HepG2 (cell line): ENCODE measurements around the gene MAPK4. TPM values are rescaled to one million over a fixed set of nuclear protein-coding genes. Genes with fewer than 3 reads are reported as not detected.

Experiments used
- ATAC-seq: fragments of 200-7000 bp; cut with Tn5 transposase; 3 replicates; pipeline ENCODE4 v1.9.1; 2020; ENCODE audit warnings: mild to moderate bottlenecking, moderate library complexity
- BruUV-seq: library from RNA; stranded (reverse); fragments of 400-500 nt; replicated peaks from 2 replicates; lab custom pipeline; 2021; lab: Mats Ljungman, UMichigan
- CTCF ChIA-PET: fragments of 300-600 bp; formaldehyde crosslinking; extraction: SDS; loops from one replicate; lab custom pipeline; 2021; ENCODE audit warnings: low total read pairs, inconsistent platforms, low intra/inter-chr PET ratio; lab: Yijun Ruan, JAX
- POLR2A ChIA-PET: fragments of 350-600 bp; sonication (Branson Sonifier 250); formaldehyde crosslinking; loops from one replicate; lab custom pipeline; 2020; ENCODE audit warnings: antibody characterized with exemption, inconsistent platforms; lab: Yijun Ruan, JAX
- DNase-seq: peaks from one replicate; pipeline ENCODE4 v3.0.0-alpha.2; 2015; ENCODE audit warnings: low spot score
- FAIRE-seq: peaks from 3 replicates; lab custom pipeline; 2011; peaks lifted over from hg19 to GRCh38; lab: Jason Lieb, UNC
- H2AFZ ChIP-seq: one replicate; pipeline ENCODE4 v1.6.1; 2011; ENCODE audit warnings: low read length, inconsistent platforms
- H3K27ac ChIP-seq: fragments of 300-600 bp; 3 replicates; pipeline ENCODE4 v1.8.0; 2011; ENCODE audit warnings: mixed run types, mild to moderate bottlenecking, mixed read lengths, low read length, inconsistent platforms; ENCODE audit not compliant: insufficient read depth; ENCODE audit errors: extremely low read length
- H3K27me3 ChIP-seq, 2 experiments: fragments of 200-600 bp in 1 of 2; 2 replicates in 1 of 2; 3 replicates in 1 of 2; pipeline versions ENCODE4 v1.6.0 to v1.8.0; 2011; ENCODE audit warnings: low read length in 2 of 2, mild to moderate bottlenecking in 2 of 2, moderate library complexity in 2 of 2, inconsistent platforms in 1 of 2; ENCODE audit not compliant: insufficient read depth in 2 of 2, control insufficient read depth in 1 of 2
- H3K36me3 ChIP-seq, 2 experiments: fragments of 200-600 bp in 1 of 2; replicated peaks in 1 of 2; 2 replicates in 1 of 2; 3 replicates in 1 of 2; pipeline versions ENCODE4 v1.5.1 to v1.8.0; 2011; ENCODE audit warnings: low read length in 2 of 2, inconsistent platforms in 1 of 2; ENCODE audit not compliant: insufficient read depth in 2 of 2, control insufficient read depth in 1 of 2
- H3K4me1 ChIP-seq: 2 replicates; pipeline ENCODE4 v1.5.1; 2012; ENCODE audit warnings: low read length, inconsistent platforms; ENCODE audit not compliant: insufficient read depth
- H3K4me2 ChIP-seq: 2 replicates; pipeline ENCODE4 v1.6.0; 2011; ENCODE audit warnings: low read depth, low read length, inconsistent platforms
- H3K4me3 ChIP-seq, 3 experiments: fragments of 200-600 bp in 1 of 3; sonication (generic), shearing (Covaris generic) in 1 of 3; replicated peaks in 1 of 3; 2 replicates each; pipeline ENCODE4 v1.5.1; 2011 to 2016; ENCODE audit warnings: low read length in 3 of 3, inconsistent platforms in 2 of 3, low read depth in 2 of 3, mild to moderate bottlenecking in 2 of 3, control low read depth in 1 of 3, mixed read lengths in 1 of 3; ENCODE audit not compliant: insufficient read depth in 1 of 3
- H3K79me2 ChIP-seq: one replicate; pipeline ENCODE4 v1.6.1; 2011; ENCODE audit warnings: low read length, inconsistent platforms; ENCODE audit not compliant: insufficient read depth
- H3K9ac ChIP-seq: 2 replicates; pipeline ENCODE4 v1.6.0; 2011; ENCODE audit warnings: mild to moderate bottlenecking, low read depth, low read length, inconsistent platforms; ENCODE audit not compliant: insufficient read depth
- H3K9me3 ChIP-seq: 2 replicates; pipeline ENCODE4 v1.5.1; 2012; ENCODE audit warnings: mild to moderate bottlenecking, low read length
- H4K20me1 ChIP-seq: 2 replicates; pipeline ENCODE4 v1.6.0; 2011; ENCODE audit warnings: inconsistent platforms, mild to moderate bottlenecking, low read length, moderate library complexity; ENCODE audit not compliant: insufficient read depth
- ATRX ChIP-seq: sonication (generic); formaldehyde crosslinking; IDR thresholded peaks from 2 replicates; pipeline ENCODE4 v1.4.0; 2020; ENCODE audit warnings: missing genetic modification reagents, borderline replicate concordance
- CREB1 ChIP-seq, 2 experiments: fragments of 450-650 bp in 1 of 2; IDR thresholded peaks; 2 replicates each; pipeline ENCODE4 v1.6.1; 2016 to 2017; ENCODE audit warnings: control low read depth in 1 of 2, mild to moderate bottlenecking in 1 of 2, missing compliant biosample characterization in 1 of 2, missing genetic modification characterization in 1 of 2
- HNRNPLL ChIP-seq: fragments of 200-400 bp; formaldehyde crosslinking; IDR thresholded peaks from 2 replicates; pipeline ENCODE4 v1.6.1; 2017; ENCODE audit warnings: mild to moderate bottlenecking, low read depth, low read length; ENCODE audit not compliant: poor library complexity, severe bottlenecking
- NBN ChIP-seq: fragments of 450-650 bp; conservative IDR thresholded peaks from 2 replicates; pipeline ENCODE4 v1.6.1; 2017
- RARG ChIP-seq: sonication (generic); formaldehyde crosslinking; IDR thresholded peaks from 2 replicates; pipeline ENCODE4 v1.4.0; 2020; ENCODE audit warnings: low read depth, mild to moderate bottlenecking, missing genetic modification reagents
- TSC22D2 ChIP-seq: sonication (generic); formaldehyde crosslinking; IDR thresholded peaks from 2 replicates; pipeline ENCODE4 v1.5.1; 2020; ENCODE audit warnings: missing genetic modification reagents, mild to moderate bottlenecking, borderline replicate concordance
- ZMYM3 ChIP-seq: sonication (generic); formaldehyde crosslinking; IDR thresholded peaks from 2 replicates; pipeline ENCODE4 v1.5.1; 2020; ENCODE audit warnings: mild to moderate bottlenecking, missing genetic modification reagents
- ZNF317 ChIP-seq: sonication (generic); formaldehyde crosslinking; IDR thresholded peaks from 2 replicates; pipeline ENCODE4 v1.5.0; 2020; ENCODE audit warnings: mild to moderate bottlenecking, missing genetic modification reagents
- ZNF343 ChIP-seq: sonication (generic); formaldehyde crosslinking; IDR thresholded peaks from 2 replicates; pipeline ENCODE4 v1.4.0; 2020; ENCODE audit warnings: mild to moderate bottlenecking, missing genetic modification reagents
- ZNF616 ChIP-seq: sonication (generic); formaldehyde crosslinking; IDR thresholded peaks from 2 replicates; pipeline ENCODE4 v1.5.0; 2020; ENCODE audit warnings: low read depth, mild to moderate bottlenecking, missing genetic modification reagents
- ZNF75D ChIP-seq: sonication (generic); formaldehyde crosslinking; IDR thresholded peaks from 2 replicates; pipeline ENCODE4 v1.8.1; 2023; ENCODE audit warnings: missing genetic modification reagents, mild to moderate bottlenecking, borderline replicate concordance
- ZSCAN30 ChIP-seq: sonication (generic); formaldehyde crosslinking; IDR thresholded peaks from 2 replicates; pipeline ENCODE4 v1.5.0; 2020; ENCODE audit warnings: mild to moderate bottlenecking, missing genetic modification reagents
- WGBS: methylation state at CpG from one replicate; pipeline ENCODE4 v1.1.6; 2017; ENCODE audit warnings: low lambda C conversion rate; 5-methylcytosine and 5-hydroxymethylcytosine counted together
- in situ Hi-C: cut with HindIII; loops from 2 replicates; pipeline ENCODE4 v1.10.0; 2017; ENCODE audit warnings: low pct_unique_long_range_greater_than_20kb; ENCODE audit not compliant: extremely low pct_ligation_motif_present
- intact Hi-C: fragments of 100-400 bp; cut with micrococcal nuclease; formaldehyde crosslinking; loops from one replicate; pipeline ENCODE4 v1.10.0; 2022; ENCODE audit not compliant: unreplicated experiment
- polyA plus RNA-seq, 8 experiments: library from polyadenylated mRNA; depleted of rRNA in 3 of 8; stranded (reverse) in 7 of 8; unstranded in 1 of 8; fragments of >200 nt; fragmentation: Illumina TruSeq in 4 of 8; extraction: Trizol in 4 of 8; gene quantifications; 2 replicates each; pipeline versions ENCODE4 v1.2.1 to v1.2.3, GENCODE V29; 2011 to 2016; ENCODE audit warnings: low read depth in 4 of 8, missing spikeins in 1 of 8, mixed read lengths in 1 of 8; ENCODE audit not compliant: insufficient read depth in 1 of 8
- total RNA-seq, 5 experiments: library from RNA; depleted of rRNA; stranded (reverse); fragments of >200 nt; fragmentation: Illumina TruSeq; extraction: Trizol; gene quantifications; 2 replicates each; pipeline ENCODE4 v1.2.3, GENCODE V29; 2016; ENCODE audit warnings: low read depth in 1 of 5
- TF ChIP-seq, protein P1 (sequence below): sonication (generic); formaldehyde crosslinking; IDR thresholded peaks from 2 replicates; pipeline ENCODE4 v1.4.0; 2020; ENCODE audit warnings: low read depth, missing genetic modification reagents

Gene MAPK4
- total and polyA plus RNA-seq, 2 of the 13 experiments (the other 11 are each of a cell fraction or from before 2014, with no cell fraction given) = not detected

GRCh38 chr18:50636366-50637057 lies 76.6 kb downstream of the MAPK4 start:
- intact Hi-C loops = no loop called here
- CTCF ChIA-PET = no interaction called here
- 27% methylated on average over 7 of the region's 8 CpGs for WGBS

GRCh38 chr18:50638016-50638883 lies 78.4 kb downstream of the MAPK4 start:
- H3K27me3 ChIP-seq = no peaks in the 10 kb centered on the region; a peak in 1 of 5 replicates
- TF ChIP-seq HNRNPLL = no peak
- TF ChIP-seq RARG (CRISPR knock-in tag) = no peak
- TF ChIP-seq NBN = no peak
- TF ChIP-seq ZNF616 (CRISPR knock-in tag) = no peak
- no peak for TF ChIP-seq ZSCAN30 (CRISPR knock-in tag)
- no peak for TF ChIP-seq ZNF317
- TF ChIP-seq TSC22D2 (CRISPR knock-in tag) = no peak
- TF ChIP-seq ATRX (CRISPR knock-in tag) = no peak
- TF ChIP-seq, protein P1, sequence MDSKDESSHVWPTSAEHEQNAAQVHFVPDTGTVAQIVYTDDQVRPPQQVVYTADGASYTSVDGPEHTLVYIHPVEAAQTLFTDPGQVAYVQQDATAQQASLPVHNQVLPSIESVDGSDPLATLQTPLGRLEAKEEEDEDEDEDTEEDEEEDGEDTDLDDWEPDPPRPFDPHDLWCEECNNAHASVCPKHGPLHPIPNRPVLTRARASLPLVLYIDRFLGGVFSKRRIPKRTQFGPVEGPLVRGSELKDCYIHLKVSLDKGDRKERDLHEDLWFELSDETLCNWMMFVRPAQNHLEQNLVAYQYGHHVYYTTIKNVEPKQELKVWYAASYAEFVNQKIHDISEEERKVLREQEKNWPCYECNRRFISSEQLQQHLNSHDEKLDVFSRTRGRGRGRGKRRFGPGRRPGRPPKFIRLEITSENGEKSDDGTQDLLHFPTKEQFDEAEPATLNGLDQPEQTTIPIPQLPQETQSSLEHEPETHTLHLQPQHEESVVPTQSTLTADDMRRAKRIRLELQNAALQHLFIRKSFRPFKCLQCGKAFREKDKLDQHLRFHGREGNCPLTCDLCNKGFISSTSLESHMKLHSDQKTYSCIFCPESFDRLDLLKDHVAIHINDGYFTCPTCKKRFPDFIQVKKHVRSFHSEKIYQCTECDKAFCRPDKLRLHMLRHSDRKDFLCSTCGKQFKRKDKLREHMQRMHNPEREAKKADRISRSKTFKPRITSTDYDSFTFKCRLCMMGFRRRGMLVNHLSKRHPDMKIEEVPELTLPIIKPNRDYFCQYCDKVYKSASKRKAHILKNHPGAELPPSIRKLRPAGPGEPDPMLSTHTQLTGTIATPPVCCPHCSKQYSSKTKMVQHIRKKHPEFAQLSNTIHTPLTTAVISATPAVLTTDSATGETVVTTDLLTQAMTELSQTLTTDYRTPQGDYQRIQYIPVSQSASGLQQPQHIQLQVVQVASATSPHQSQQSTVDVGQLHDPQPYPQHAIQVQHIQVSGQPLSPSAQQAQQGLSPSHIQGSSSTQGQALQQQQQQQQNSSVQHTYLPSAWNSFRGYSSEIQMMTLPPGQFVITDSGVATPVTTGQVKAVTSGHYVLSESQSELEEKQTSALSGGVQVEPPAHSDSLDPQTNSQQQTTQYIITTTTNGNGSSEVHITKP (CRISPR knock-in tag) = no peak
- TF ChIP-seq ZNF343 = no peak
- no peak for TF ChIP-seq ZNF75D (CRISPR knock-in tag)

More at GRCh38 chr18:50636366-50637057, 76.6 kb downstream of the MAPK4 start:
- H3K4me2 ChIP-seq = no peak overlapping the region
- no peak for TF ChIP-seq ZMYM3 (CRISPR knock-in tag)
- peak; percentile 63 for TF ChIP-seq CREB1 (IDR thresholded peaks at IDR 0.05)
- TF ChIP-seq CREB1 (CRISPR knock-in tag; IDR thresholded peaks at IDR 0.05) = no peak
- TF ChIP-seq, all 625 proteins: peak for 1
- Histone ChIP-seq H3K79me2 (no peaks in the 10 kb centered on the region), H3K36me3 (no peaks in the 10 kb centered on the region), H3K27ac (no peak overlapping the region), H3K27me3 (peaks cover 0 to 4% of the 10 kb centered on the region in 2 experiments; a peak in 1 of 5 replicates), H3K9ac (no peak overlapping the region), H3K4me1 (no peaks in the 10 kb centered on the region), H2AFZ (no peak overlapping the region), H3K4me3 (no peak overlapping the region), H3K9me3 (no peaks in the 10 kb centered on the region), H4K20me1 (no peaks in the 10 kb centered on the region)
- no peak for ATAC-seq
- FAIRE-seq = no peak
- BruUV-seq = no TSS peak
- POLR2A ChIA-PET = no interaction called here
- in situ Hi-C loops = no loop called here
- DNase-seq = no peak

More at GRCh38 chr18:50638016-50638883, 78.4 kb downstream of the MAPK4 start:
- no peaks in the 10 kb centered on the region for H3K4me1 ChIP-seq
- intact Hi-C loops = no loop called here
- FAIRE-seq = no peak
- H3K4me2 ChIP-seq = no peak overlapping the region
- H2AFZ ChIP-seq = no peak overlapping the region
- no peaks in the 10 kb centered on the region for H4K20me1 ChIP-seq
- H3K9ac ChIP-seq = no peak overlapping the region
- DNase-seq = no peak
- H3K27ac ChIP-seq = no peak overlapping the region
- ChIA-PET CTCF (no interaction called here), POLR2A (no interaction called here)
- in situ Hi-C loops = no loop called here
- H3K4me3 ChIP-seq = no peak overlapping the region
- no peak for ATAC-seq
- no peaks in the 10 kb centered on the region for H3K79me2 ChIP-seq
- BruUV-seq = no TSS peak
- 45% methylated on average over 10 of the region's 10 CpGs for WGBS
- H3K9me3 ChIP-seq = no peaks in the 10 kb centered on the region
- H3K36me3 ChIP-seq = no peaks in the 10 kb centered on the region
